ENCODE data around the gene G6PC2. TPM values are rescaled to one million over a fixed set of nuclear protein-coding genes. Genes with fewer than 3 reads are reported as not detected.

Gene G6PC2
- total and polyA plus RNA-seq, 2 donors (not counting 1 experiment from before 2014, with no cell fraction given): not detected

GRCh38 chr2:168952424-168952823 lies 51.3 kb downstream of the G6PC2 start:
- H3K36me3 ChIP-seq (replicated peaks in 1 of 2; ENCODE audit: control extremely low read depth in 1 of 2, control insufficient read depth in 1 of 2, extremely low read depth in 1 of 2, insufficient read depth in 2 of 2, low read length in 1 of 2): no peaks in the 10 kb centered on the region
- H2AFZ ChIP-seq (ENCODE audit: insufficient read depth, low read depth, low read length, poor library complexity, severe bottlenecking): no peak overlapping the region
- no peak overlapping the region for H3K9ac ChIP-seq (ENCODE audit: low read length)
- ChIA-PET POLR2A (no interaction called here), CTCF (no interaction called here)
- Mint-ChIP-seq H3K4me1 (no peaks in the 10 kb centered on the region), H3K9me3 (ENCODE audit: insufficient read depth) (peaks cover 6% of the 10 kb centered on the region), H3K27ac (no peak overlapping the region), H3K27me3 (peaks cover 5% of the 10 kb centered on the region), H3K4me3 (no peak overlapping the region)
- no peaks in the 10 kb centered on the region for H3K27me3 ChIP-seq (replicated peaks in 1 of 4; ENCODE audit: control extremely low read depth in 1 of 4, control insufficient read depth in 3 of 4, insufficient read depth in 4 of 4, low read length in 3 of 4)
- no peaks in the 10 kb centered on the region for H3K9me3 ChIP-seq (ENCODE audit: control extremely low read depth in 1 of 3, control insufficient read depth in 2 of 3, insufficient read depth in 1 of 3, low read length in 2 of 3)
- no peak for TF ChIP-seq CTCF (IDR thresholded peaks at IDR 0.05)
- TF ChIP-seq EZH2 (IDR thresholded peaks at IDR 0.05; ENCODE audit: borderline replicate concordance, insufficient read depth, low read depth, low read length, poor library complexity, severe bottlenecking): no peak
- intact Hi-C loops (cut with micrococcal nuclease): no loop called here
- H3K4me1 ChIP-seq (ENCODE audit: control insufficient read depth in 2 of 2, insufficient read depth in 2 of 2, low read length in 2 of 2): no peaks in the 10 kb centered on the region
- no peak overlapping the region for H3K27ac ChIP-seq (ENCODE audit: low read length in 2 of 2)
- no peaks in the 10 kb centered on the region for H3K79me2 ChIP-seq (ENCODE audit: control insufficient read depth, insufficient read depth, low read length)
- H4K20me1 ChIP-seq (ENCODE audit: control insufficient read depth, insufficient read depth, low read length, poor library complexity, severe bottlenecking): no peaks in the 10 kb centered on the region
- no peak overlapping the region for H3K4me3 ChIP-seq (ENCODE audit: control extremely low read depth in 1 of 5, extremely low read depth in 1 of 5, insufficient read depth in 1 of 5, low read depth in 2 of 5, low read length in 4 of 5)
- ATAC-seq (ENCODE audit: low read depth) (no peak), DNase-seq (no peak)
- WGBS (ENCODE audit: insufficient coverage): no CpG with 5 or more reads among the region's 1 CpG
- H3K4me2 ChIP-seq (replicated peaks; ENCODE audit: low read depth, low read length, poor library complexity, severe bottlenecking): no peak overlapping the region

DNA sequence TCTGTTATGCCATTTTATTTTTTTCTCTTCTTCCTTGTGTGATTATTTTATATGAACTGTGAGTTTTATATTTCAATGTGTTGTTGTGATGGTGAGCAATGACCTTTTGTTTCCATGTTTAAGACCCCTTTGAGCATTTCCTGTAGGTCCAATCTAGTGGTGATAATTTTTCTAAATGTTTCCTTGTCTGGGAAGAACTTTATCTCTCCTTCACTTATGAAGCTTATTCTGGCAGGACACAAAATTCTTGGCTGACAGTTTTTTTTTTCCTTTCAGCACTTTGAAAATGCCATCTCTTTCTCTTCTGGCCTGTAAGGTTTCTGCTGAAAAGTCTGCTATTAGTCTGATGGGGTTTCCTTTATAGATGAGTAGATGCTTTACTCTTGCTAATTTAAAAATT lies 53.2 kb downstream of the G6PC2 start:
- H3K79me2 ChIP-seq (ENCODE audit: control insufficient read depth, insufficient read depth, low read length): no peaks in the 10 kb centered on the region
- ChIA-PET CTCF (no interaction called here), POLR2A (no interaction called here)
- Mint-ChIP-seq H3K4me3 (no peak overlapping the region), H3K27me3 (peaks cover 5% of the 10 kb centered on the region), H3K4me1 (no peaks in the 10 kb centered on the region), H3K27ac (no peak overlapping the region), H3K9me3 (ENCODE audit: insufficient read depth) (peaks cover 6% of the 10 kb centered on the region)
- intact Hi-C loops (cut with micrococcal nuclease): no loop called here
- no peaks in the 10 kb centered on the region for H3K36me3 ChIP-seq (replicated peaks in 1 of 2; ENCODE audit: control extremely low read depth in 1 of 2, control insufficient read depth in 1 of 2, extremely low read depth in 1 of 2, insufficient read depth in 2 of 2, low read length in 1 of 2)
- no peak overlapping the region for H3K27ac ChIP-seq (ENCODE audit: low read length in 2 of 2)
- H3K27me3 ChIP-seq (replicated peaks in 1 of 4; ENCODE audit: control extremely low read depth in 1 of 4, control insufficient read depth in 3 of 4, insufficient read depth in 4 of 4, low read length in 3 of 4): no peaks in the 10 kb centered on the region
- no peaks in the 10 kb centered on the region for H4K20me1 ChIP-seq (ENCODE audit: control insufficient read depth, insufficient read depth, low read length, poor library complexity, severe bottlenecking)
- ATAC-seq (ENCODE audit: low read depth) (no peak), DNase-seq (no peak)
- H3K4me3 ChIP-seq (ENCODE audit: control extremely low read depth in 1 of 5, extremely low read depth in 1 of 5, insufficient read depth in 1 of 5, low read depth in 2 of 5, low read length in 4 of 5): no peak overlapping the region
- no peak overlapping the region for H2AFZ ChIP-seq (ENCODE audit: insufficient read depth, low read depth, low read length, poor library complexity, severe bottlenecking)
- TF ChIP-seq EZH2 (IDR thresholded peaks at IDR 0.05; ENCODE audit: borderline replicate concordance, insufficient read depth, low read depth, low read length, poor library complexity, severe bottlenecking) (no peak), CTCF (IDR thresholded peaks at IDR 0.05) (no peak)
- H3K4me2 ChIP-seq (replicated peaks; ENCODE audit: low read depth, low read length, poor library complexity, severe bottlenecking): no peak overlapping the region
- H3K9ac ChIP-seq (ENCODE audit: low read length): no peak overlapping the region
- H3K9me3 ChIP-seq (ENCODE audit: control extremely low read depth in 1 of 3, control insufficient read depth in 2 of 3, insufficient read depth in 1 of 3, low read length in 2 of 3): no peaks in the 10 kb centered on the region
- no peaks in the 10 kb centered on the region for H3K4me1 ChIP-seq (ENCODE audit: control insufficient read depth in 2 of 2, insufficient read depth in 2 of 2, low read length in 2 of 2)
